Lung (tissue), 12 donors: ENCODE results near the gene SPON1. TPM values are rescaled to one million over a fixed set of nuclear protein-coding genes. Genes with fewer than 3 reads are reported as not detected.

Experiments used
- ATAC-seq: fragments of 200-7000 bp; cut with Tn5 transposase; one replicate; pipeline ENCODE4 v1.9.1; 2020; ENCODE audit warnings: moderate number of reproducible peaks; ENCODE audit not compliant: insufficient read depth, low FRiP score
- DNase-seq, 3 donors: peaks; one replicate each; pipeline ENCODE4 v3.0.0-alpha.2; 2013 to 2017
- H3K27ac ChIP-seq, 2 donors: one replicate each; pipeline ENCODE4 v1.5.1; 2013; ENCODE audit warnings: mild to moderate bottlenecking in 2 of 2, moderate library complexity in 2 of 2, control low read depth in 1 of 2, inconsistent platforms in 1 of 2, low read depth in 1 of 2, low read length in 1 of 2
- H3K27me3 ChIP-seq, 3 donors: one replicate each; pipeline ENCODE4 v1.5.1; 2013; ENCODE audit warnings: low read length in 2 of 3; ENCODE audit not compliant: control insufficient read depth in 3 of 3, insufficient read depth in 3 of 3
- H3K36me3 ChIP-seq, 4 donors: one replicate each; pipeline ENCODE4 v1.5.1; 2013; ENCODE audit warnings: low read length in 4 of 4, mild to moderate bottlenecking in 1 of 4, moderate library complexity in 1 of 4; ENCODE audit not compliant: control insufficient read depth in 4 of 4, insufficient read depth in 4 of 4
- H3K4me1 ChIP-seq, 5 donors: one replicate each; pipeline ENCODE4 v1.5.1; 2013; ENCODE audit warnings: low read length in 5 of 5, mild to moderate bottlenecking in 2 of 5, moderate library complexity in 1 of 5; ENCODE audit not compliant: control insufficient read depth in 5 of 5, insufficient read depth in 5 of 5
- H3K4me3 ChIP-seq: one replicate; pipeline ENCODE4 v1.5.1; 2013; ENCODE audit warnings: mild to moderate bottlenecking, control low read depth, moderate library complexity
- H3K9ac ChIP-seq, 2 donors: one replicate each; pipeline ENCODE4 v1.5.1; 2013; ENCODE audit warnings: low read length in 2 of 2, control low read depth in 1 of 2; ENCODE audit not compliant: insufficient read depth in 1 of 2
- H3K9me3 ChIP-seq, 4 donors: one replicate each; pipeline ENCODE4 v1.5.1; 2013; ENCODE audit warnings: low read length in 3 of 4, mild to moderate bottlenecking in 1 of 4, moderate library complexity in 1 of 4; ENCODE audit not compliant: control insufficient read depth in 4 of 4, insufficient read depth in 3 of 4
- CTCF ChIP-seq: IDR thresholded peaks from 2 replicates; pipeline ENCODE4 v1.5.1; 2012; ENCODE audit warnings: mild to moderate bottlenecking; ENCODE audit errors: control extremely low read depth, extremely low read depth
- WGBS, 2 donors: extraction: QIAGEN DNeasy Blood & Tissue Kit; methylation state at CpG; one replicate each; pipeline ENCODE4 v1.1.7; 2013; 5-methylcytosine and 5-hydroxymethylcytosine counted together
- polyA plus RNA-seq, 2 donors: library from polyadenylated mRNA; stranded (reverse); fragments of 200-250 nt; gene quantifications; one replicate each; pipeline ENCODE4 v1.2.1, GENCODE V29; 2013
- total RNA-seq, 2 donors: library from RNA; depleted of rRNA in 1 of 2; stranded (reverse); fragments of >200 nt in 1 of 2; gene quantifications; one replicate each; pipeline ENCODE4 v1.2.1, GENCODE V29; 2014 to 2021
- donor health status: control.
- donor health status: control.
- donor health status: Bipolar disorder and iron deficiency.
- donor health status: healthy.
- donor health status: DM: yes; HTN: yes; CAD: no.

The SPON1 gene
- total and polyA plus RNA-seq, 4 donors, result 8.4 to 98.6 (median 59.9) TPM

GRCh38 chr11:13993096-13993765 is 30.7 kb downstream of the SPON1 start:
- no peak overlapping the region for H3K27ac ChIP-seq
- H3K9ac ChIP-seq, result no peak overlapping the region
- ATAC-seq, result no peak
- H3K36me3 ChIP-seq, result no peaks in the 10 kb centered on the region
- no peaks in the 10 kb centered on the region for H3K9me3 ChIP-seq
- TF ChIP-seq CTCF, result no peak
- H3K27me3 ChIP-seq, result no peaks in the 10 kb centered on the region
- WGBS, 2 donors, result 69 to 87% methylated on average over 7 of the region's 7 CpGs
- no peak for DNase-seq
- H3K4me1 ChIP-seq, result no peaks in the 10 kb centered on the region
- no peak overlapping the region for H3K4me3 ChIP-seq

GRCh38 chr11:13997881-13998280 is 35.4 kb downstream of the SPON1 start:
- ATAC-seq (no peak), DNase-seq (no peak)
- no peak for TF ChIP-seq CTCF
- no peak overlapping the region for H3K27ac ChIP-seq
- H3K4me3 ChIP-seq, result no peak overlapping the region
- H3K27me3 ChIP-seq, result no peaks in the 10 kb centered on the region
- peaks cover 0 to 11% (median 2%) of the 10 kb centered on the region in 4 donors for H3K9me3 ChIP-seq
- H3K36me3 ChIP-seq, result peaks cover 0 to 9% (median 0%) of the 10 kb centered on the region in 4 donors
- WGBS, 2 donors, result 88 to 90% methylated on average over 4 of the region's 4 CpGs
- no peaks in the 10 kb centered on the region for H3K4me1 ChIP-seq
- H3K9ac ChIP-seq, result no peak overlapping the region

- no peak overlapping the region for H3K4me3 ChIP-seq
- H3K9me3 ChIP-seq, result peaks cover 0 to 11% (median 2%) of the 10 kb centered on the region in 4 donors
- no peaks in the 10 kb centered on the region for H3K27me3 ChIP-seq
- no peak overlapping the region for H3K9ac ChIP-seq
- ATAC-seq (no peak), DNase-seq (no peak)
- peaks cover 0 to 9% (median 0%) of the 10 kb centered on the region in 4 donors for H3K36me3 ChIP-seq
- no peaks in the 10 kb centered on the region for H3K4me1 ChIP-seq
- H3K27ac ChIP-seq, result no peak overlapping the region
- TF ChIP-seq CTCF, result no peak
Measured at GRCh38 chr11:13999704-14000103, 37.2 kb downstream of the SPON1 start.

GRCh38 chr11:14001597-14001996 is 39.1 kb downstream of the SPON1 start:
- Histone ChIP-seq H3K36me3 (peaks cover 0 to 9% (median 0%) of the 10 kb centered on the region in 4 donors), H3K4me1 (no peaks in the 10 kb centered on the region), H3K4me3 (no peak overlapping the region), H3K27ac (no peak overlapping the region), H3K9me3 (peaks cover 0 to 11% (median 2%) of the 10 kb centered on the region in 4 donors), H3K27me3 (no peaks in the 10 kb centered on the region), H3K9ac (no peak overlapping the region)
- TF ChIP-seq CTCF, result no peak
- ATAC-seq (no peak), DNase-seq (no peak)
- WGBS, 2 donors, result 97 to 98% methylated on average over 2 of the region's 2 CpGs
